Stimulated activated CD4-positive, alpha-beta T cell treated with anti-CD3 and anti-CD28 coated beads, Interleukin-4, amount 100 ng/mL, for 1 hour (primary cell): ENCODE measurements around the gene GID8.
"Not testable (repeated sequence)": the region's sequence is repeated elsewhere in the genome, so short reads cannot be mapped to it uniquely, and the experiment has no call there.

Experiments
- DNase-seq: peaks from one replicate; pipeline ENCODE4 v3.0.0-alpha.2; 2020

GID8 gene

DNA sequence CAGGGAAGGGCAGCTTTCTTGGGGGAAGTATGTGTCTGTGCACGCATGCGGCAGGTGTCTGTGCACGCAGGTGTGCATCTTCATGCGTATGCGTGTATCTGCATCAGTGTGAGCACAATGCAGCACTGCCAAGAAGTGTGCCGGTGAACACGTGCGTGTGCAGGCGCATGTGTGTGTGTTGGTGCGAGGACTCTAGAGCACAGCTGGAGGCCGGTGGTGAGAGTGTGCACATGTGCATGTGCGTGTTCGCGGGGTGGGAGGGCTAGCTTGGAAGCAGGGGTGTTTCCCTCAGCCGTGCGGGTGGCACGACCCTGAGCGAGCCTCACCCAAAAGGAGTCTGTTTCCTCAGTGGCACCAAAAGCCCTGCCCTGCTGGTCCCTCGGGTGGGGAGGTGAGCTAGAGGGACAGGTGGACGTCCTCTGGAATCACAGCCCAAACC is 22.1 kb downstream of the GID8 start:
- DNase-seq = no peak

DNA sequence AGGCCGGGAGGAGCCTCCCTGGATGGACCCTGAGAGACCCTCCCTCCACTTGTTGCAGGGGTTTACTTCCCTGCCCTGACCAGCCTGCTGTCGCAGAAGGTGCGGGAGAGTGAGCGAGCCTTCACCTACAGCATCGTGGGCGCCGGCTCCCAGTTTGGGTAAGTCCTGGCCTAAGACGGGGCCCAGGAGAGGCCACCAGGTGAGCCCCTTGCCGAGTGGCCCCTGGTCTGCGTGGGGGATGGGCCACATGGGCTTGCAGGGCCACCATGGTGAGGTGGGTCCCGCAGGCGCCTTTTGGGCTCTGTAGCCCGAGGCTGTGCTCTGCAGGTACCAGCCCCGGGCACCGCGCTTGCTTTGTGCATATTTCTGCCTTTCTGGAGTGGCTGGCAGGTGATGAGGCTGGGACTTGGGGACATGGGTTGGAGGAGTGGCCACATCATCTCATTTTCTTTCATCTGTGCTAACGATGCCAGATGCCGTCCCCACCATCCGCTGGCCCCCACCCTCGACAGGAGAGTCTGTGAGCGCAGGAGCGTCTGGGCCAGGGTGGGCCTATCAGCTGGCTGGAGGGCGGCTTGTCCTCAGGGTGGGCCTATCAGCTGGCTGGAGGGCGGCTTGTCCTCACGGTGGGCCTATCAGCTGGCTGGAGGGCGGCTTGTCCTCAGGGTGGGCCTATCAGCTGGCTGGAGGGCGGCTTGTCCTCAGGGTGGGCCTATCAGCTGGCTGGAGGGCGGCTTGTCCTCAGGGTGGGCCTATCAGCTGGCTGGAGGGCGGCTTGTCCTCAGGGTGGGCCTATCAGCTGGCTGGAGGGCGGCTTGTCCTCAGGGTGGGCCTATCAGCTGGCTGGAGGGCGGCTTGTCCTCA is 22.7 kb downstream of the GID8 start:
- DNase-seq = not testable (repeated sequence)

DNA sequence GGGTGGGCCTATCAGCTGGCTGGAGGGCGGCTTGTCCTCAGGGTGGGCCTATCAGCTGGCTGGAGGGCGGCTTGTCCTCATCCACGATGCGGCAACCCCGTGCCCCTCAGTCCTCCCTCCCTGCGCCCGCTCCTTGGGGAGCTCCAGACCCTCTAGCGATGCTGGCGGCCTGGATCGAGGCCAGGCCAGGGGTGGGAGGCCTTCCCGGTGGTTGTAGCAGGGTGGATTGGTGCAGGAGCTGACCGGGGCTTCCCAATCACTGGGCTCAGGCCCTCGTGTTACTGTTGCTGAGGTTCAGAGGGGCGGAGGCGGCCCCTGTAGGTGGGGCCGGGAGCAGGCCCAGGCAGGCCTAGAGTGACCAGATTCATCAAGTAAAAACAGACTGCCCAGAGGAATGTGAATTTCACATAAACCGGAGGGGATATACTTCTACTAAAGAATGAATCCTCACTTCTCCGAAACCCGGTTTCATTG is 23.4 kb downstream of the GID8 start:
- no peak for DNase-seq

DNA sequence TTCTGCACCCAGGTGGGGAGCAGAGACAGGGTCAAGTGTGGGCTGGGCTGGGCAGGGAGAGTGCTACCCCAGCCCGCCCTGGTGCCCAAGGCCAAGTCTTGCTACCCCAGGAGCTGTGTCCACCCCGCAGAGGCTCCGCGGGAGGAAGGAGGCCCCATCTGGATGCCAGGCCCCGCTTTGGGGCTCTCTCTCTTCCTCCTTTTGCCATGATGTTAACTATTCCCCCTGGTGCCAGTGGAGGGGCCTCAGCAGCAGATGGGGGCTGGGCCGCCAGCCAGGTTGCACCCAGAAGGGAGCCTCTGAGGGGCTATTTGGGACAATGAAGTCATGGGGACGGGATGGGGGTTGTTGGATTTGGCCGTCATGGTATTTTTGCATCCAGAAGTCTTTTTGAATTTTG is 23.9 kb downstream of the GID8 start:
- no peak for DNase-seq

DNA sequence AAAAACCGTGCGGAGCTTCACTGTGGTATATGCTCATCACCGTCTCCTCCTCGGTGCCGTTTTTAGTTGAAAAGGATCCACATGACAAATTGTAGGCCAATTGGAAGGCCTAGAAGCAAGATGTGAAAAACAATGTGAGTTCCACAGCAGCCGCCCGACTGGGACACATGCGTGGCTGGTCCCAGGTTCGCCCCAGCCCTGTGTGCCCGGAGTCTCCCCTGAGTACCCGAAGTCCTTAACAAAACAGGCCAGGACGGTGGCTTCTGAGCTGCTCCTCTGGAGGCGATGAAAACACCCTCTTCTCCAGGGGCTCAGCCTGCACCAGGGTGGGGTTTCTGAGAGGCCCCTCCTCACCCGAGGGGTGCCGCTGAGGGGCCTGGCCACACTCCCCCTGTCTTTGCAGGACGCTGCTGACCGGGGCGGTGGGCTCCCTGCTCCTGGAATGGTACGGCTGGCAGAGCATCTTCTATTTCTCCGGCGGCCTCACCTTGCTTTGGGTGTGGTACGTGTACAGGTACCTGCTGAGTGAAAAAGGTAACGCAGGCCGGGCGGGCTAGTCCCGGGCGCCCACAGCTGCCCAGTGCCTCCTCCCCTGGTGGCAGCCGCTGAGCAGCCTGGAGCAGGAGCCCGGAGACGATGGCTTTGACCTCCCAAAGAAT is 24.4 kb downstream of the GID8 start:
- DNase-seq = no peak

DNA sequence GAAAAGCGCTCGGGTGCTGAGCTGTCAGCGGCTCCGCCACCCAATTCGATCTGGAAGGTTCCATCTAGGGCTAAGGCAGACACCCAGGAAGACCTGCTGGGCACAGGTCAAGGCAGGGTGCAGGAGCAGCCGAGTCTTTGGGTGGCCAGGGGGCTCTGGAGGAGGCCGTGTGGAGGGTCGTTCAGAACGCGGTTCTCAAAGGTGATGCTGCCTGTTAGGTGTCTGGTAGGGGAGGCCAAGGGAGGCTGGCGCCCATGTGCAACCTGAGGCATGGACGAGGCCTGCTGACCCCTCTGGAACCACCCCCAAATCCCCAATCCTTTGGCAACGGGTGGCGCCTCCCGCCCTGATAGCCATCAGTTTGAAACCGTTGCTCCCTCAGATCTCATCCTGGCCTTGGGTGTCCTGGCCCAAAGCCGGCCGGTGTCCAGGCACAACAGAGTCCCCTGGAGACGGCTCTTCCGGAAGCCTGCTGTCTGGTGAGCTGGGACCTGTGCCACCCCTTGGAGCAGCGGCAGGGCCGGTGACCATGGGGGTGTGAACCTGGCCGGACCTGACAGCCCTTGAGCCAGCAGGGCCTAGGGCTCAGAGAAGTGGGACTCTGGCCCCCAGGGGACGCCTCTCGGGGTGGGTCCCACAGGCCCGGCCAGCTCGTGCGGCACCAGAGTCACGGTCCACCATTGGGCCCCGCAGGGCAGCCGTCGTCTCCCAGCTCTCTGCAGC is 25.1 kb downstream of the GID8 start:
- no peak for DNase-seq

DNA sequence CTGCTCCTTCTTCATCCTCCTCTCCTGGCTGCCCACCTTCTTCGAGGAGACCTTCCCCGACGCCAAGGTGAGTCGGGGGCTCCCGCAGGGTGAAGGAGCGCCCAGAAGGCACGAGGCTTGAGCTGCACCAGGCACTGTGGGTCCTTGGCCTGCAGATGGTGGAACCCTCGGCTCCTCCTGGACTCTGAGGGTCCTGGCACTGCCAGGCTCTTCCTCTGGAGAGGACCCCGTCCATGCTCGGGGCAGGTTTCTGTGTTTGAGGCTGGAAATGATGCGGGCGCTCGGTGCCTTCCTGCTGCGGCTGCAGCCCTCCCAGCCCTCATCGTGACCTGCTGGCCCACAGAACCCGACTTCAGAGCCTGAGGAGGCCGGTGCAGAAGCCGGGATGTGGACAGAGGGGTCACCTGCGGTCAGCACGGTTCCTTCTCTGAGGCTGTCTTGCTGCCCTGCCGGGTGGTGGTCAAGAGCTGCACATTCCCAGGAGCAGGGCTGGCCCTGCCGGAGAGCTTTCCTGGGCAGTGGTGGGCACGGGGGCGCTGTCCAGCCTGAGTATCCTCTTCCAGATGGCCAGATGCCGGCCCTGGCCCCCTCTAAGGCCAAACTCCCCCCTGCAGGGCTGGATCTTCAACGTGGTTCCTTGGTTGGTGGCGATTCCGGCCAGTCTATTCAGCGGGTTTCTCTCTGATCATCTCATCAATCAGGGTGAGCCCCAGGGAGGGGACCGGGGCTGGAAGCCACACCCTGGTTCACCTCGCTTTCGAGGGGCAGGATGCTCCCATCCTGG is 25.9 kb downstream of the GID8 start:
- no peak for DNase-seq

DNA sequence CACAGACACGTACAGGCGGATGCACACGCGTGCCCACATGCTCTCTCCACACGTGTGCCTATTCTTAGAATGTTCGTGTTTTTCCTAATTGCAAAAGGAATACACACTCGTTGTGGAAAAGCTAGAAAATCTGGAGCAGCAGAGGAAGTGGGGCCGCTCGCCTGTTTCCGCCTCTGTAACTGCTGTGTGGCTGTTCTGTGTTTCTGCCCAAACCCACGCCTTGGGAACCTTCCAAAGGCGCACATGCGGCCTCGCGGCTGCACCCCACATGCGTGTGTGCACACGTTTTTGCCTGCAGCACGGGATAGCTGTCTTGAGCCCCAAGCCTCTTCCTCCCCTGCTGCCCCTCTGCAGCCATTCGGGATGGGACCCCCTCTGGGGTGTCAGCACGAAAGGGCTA is 26.8 kb downstream of the GID8 start:
- DNase-seq = no peak

DNA sequence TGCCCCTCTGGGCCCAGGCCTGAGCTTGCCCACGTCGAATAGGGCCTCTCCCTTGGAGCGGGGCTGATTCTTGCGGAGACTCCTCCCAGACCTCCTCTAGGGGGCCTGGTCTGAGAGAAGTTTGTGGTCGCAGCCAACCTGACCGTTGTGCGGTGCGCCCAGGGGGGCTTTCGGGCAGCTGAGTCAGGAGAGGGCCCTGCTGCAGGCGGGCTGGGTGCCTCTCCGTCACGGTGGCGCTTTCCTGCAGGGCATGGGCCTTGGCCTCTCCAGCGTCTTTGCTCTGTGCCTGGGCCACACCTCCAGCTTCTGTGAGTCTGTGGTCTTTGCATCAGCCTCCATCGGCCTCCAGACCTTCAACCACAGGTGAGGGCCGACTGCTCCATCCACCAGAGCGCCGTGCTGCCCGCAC is 27.4 kb downstream of the GID8 start:
- no peak for DNase-seq

DNA sequence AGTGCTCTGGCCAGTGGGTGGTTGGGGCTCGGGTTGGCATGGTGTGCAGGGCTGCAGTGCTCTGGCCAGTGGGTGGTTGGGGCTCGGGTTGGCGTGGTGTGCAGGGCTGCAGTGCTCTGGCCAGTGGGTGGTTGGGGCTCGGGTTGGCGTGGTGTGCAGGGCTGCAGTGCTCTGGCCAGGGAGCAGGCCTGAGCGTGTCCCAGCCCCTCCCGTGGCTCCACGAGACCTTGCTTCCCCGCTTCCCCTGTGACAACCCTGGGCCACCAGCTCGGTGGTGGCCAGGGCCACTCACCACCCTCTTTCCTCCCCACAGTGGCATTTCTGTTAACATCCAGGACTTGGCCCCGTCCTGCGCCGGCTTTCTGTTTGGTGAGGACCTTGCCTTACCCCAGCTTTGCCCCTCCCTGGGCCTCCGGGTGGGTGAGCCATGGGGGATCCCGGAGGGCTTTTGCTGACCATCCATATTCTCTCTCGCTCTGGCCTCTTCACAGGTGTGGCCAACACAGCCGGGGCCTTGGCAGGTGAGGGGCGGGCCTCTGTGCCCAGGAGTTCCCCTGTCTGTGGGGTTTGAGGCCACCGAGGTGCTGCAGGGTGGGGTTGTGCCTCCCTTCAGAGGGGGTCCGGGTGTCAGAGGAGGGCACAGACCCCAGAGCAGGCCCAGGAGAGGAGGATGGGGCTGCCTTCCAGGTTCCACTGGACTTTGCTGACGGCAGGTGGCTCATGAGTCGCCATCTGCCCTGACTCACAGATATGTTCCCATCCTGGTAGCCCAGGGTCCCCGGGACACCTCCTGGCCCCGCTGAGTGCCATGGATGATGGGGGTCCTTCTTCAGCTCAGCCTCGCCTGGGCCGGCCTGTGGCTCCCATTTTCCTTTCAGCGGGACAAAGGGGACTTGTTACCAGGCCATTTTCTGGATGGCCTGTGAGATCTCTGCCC is 28.5 kb downstream of the GID8 start:
- DNase-seq = no peak

DNA sequence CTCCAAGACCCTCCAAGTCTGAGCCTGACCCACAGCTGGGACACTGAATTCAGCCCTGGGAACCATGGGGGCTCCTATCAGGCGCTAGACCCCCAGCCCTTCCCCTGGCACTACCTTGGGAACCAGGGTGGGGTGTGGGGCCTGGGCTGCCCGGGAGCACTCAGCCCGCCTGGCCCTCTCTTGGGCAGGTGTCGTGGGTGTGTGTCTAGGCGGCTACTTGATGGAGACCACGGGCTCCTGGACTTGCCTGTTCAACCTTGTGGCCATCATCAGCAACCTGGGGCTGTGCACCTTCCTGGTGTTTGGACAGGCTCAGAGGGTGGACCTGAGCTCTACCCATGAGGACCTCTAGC is 29.2 kb downstream of the GID8 start:
- DNase-seq = no peak

DNA sequence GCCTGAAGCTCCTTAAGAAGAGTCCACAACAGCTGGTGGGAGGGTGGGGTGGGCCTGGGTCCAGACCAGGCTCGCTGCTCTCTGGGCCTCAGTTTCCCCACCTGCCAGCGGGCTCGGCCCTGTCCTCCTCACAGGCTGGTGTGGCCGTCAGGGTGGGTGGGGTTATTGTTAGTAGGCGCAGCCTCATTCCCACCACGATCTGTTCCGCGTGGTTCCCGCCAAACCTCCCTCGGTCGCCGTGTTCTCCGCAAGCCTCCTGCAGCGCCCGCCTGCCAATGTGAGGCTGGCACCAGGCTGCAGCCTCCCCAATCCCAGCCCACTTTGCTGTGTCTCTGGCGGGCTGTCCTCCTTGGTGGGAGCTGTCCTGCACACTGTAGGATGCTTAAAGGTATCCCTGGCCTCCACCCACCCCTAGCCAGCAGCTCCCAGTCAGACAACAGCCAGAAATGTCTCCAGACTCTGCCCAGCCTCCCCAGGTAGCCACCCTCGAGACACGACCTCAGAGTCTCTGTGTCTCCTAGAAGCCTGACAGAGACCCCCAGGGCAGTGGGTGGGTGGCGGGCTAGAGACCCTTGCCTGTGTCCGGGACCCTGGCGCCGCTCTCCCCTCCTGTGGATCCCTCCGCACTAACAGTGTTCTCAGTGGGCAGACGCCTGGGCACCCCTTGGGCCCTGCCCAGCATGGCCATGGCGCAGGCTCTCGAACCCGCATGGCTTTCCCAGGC is 29.8 kb downstream of the GID8 start:
- no peak for DNase-seq

DNA sequence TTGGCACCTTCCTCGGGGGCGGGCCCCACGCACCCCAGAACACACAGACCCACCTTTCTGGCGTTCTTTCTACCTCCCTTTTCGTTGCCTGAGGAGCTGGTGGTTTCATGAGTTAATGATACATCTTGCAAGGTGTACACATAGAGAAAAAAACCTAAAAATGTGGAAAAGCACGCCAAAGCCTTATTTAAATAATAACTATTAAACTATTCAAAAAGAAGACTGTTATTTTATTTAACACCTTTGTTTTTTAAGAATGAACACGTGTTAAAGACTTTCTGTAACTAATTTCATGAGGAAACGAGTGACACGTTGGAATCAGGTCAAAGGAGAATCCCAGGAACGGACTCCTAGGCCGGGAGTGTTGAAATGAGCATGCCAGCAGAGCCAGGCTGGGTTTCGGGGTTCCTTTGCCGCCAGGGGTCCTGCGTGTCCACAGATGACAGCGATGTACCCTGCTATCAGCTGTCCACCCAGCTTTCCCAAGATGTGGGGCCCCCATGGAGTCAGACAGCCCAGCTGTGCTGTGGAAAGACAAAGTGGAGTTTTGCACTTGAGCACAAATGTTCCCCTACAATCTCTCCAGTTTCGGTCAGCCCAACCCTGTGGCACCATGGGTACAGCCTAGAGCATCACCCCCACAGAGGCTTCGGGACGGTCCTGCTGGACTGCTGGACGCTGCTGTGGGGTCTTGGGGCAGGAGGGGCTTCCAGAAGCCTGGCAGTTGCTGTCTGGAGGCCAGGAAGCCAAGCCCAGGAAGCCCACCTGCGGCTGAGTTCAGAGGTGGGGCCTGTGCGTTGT is 30.6 kb downstream of the GID8 start:
- no peak for DNase-seq

DNA sequence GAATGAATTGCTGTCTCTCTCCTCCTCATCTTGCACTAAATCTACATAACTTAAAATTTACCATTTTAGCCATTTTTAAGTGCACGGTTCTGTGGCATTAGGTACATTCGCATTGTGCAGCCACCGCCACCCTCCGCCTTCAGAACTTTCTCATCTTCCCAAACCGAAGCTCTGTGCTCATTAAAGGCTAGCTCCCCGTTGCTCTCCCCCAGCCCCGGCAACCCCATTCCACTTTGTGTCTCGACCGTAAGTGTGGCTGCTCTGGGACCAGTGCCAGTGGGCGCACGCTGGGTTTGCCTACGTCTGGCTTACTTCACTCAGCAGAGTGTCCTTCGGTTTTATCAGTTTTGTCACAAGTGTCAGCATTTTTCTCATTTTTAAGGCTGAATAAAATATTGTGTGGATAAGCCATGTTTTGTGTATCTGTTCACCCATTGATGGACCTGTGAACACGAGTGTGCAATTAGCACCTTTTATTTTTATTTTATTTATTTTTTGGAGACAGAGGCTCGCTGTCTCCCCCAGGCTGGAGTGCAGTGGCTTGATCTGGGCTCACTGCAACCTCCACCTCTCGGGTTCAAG is 31.3 kb downstream of the GID8 start:
- DNase-seq = no peak

DNA sequence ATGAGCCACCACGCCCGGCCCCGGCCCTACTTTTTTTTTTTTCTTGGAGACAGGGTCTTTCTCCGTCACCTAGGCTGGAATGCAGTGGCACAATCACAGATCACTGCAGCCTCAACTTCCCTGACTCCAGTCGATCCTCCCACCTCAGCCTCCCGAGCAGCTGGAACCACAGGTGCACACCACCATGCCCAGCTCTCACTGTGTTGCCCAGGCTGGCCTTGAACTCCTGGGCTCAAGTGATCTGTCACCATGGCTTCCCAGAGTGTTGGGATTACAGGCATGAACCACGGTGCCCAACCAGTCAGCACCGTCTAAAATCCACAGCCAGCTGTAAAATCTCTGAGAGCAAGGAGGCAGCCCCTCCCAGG is 32.0 kb downstream of the GID8 start:
- no peak for DNase-seq

DNA sequence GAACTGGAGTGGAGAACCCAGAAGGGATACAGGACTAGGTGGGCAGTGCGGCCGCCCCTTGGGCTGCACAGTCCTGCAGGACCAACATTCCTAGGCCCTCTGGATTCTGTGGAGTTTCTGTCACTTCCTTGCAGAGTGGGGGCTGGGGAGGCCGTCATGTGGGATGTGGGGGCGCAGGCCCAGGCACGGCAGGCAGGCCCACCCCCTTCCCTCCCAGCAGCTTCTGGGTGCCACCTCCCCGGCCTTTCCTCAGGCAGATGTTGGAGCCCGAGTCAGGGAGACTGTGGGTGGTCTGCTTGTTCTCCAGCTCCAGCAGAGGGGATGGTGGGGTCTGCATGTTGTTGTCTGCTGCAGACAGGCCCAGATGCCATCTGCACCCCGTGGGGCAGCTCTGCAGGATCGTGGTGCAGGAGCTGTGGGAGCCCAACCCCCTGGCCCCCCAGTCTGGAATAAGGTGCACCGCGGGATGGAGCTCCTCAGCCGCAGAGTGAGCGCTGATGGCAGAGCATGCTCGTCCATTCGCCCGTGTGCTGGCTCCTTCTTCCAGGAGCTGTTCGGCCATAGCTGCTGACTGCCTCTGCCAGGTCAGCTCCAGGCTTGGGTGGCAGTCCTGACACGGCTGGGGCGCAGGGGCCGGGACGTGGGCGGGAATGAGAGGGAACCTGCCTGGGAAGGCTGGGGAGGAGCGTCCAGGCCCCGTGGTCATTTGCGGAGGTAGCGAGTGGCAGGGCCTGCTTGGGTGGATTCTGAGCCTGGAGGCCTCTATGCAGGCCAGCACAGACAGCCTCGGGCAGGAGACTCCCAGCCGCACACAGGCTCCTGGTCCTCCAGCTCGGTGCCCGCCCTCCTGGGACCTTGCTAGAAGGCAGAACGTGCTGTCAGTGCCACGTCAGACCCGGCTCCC is 32.6 kb downstream of the GID8 start:
- DNase-seq = no peak

DNA sequence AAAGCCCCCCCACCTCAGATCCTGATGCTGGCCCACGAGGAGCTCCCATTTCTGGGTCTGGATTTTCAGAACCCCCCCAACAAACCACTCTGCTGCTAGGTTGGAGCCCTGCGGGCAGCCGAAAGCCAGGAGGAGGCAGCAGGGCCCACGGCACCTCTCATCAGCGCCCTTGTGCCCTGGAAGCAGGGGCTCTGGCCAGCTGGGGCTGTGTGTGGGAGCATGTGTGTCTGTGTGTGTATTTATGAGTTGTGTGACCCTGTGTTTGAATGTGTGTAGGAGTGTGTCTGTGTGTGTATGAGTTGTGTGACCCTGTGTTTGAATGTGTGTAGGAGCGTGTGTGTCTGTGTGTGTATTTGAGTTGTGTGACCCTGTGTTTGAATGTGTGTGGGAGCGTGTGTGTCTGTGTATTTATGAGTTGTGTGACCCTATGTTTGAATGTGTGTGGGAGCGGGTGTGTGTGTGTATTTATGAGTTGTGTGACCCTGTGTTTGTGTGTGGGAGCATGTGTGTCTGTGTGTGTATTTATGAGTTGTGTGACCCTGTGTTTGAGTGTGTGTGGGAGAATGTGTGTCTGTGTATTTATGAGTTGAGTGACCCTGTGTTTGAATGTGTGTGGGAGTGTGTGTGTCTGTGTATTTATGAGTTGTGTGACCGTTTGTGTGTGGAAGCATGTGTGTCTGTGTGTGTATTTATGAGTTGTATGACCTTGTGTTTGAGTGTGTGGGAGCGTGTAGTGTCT is 33.4 kb downstream of the GID8 start:
- no peak for DNase-seq
